Fibroblast of gingiva (primary cell): ENCODE results near the gene SLC26A9.
A peak's percentile ranks its signal among the peaks of the same experiment; 100 is the strongest.
"Not testable (repeated sequence)": the region's sequence is repeated elsewhere in the genome, so short reads cannot be mapped to it uniquely, and the experiment has no call there.

ENCODE experiments used
- DNase-seq: peaks from one replicate; pipeline ENCODE4 v3.0.0-alpha.2; 2011; ENCODE audit warnings: low read depth

Gene SLC26A9

DNA sequence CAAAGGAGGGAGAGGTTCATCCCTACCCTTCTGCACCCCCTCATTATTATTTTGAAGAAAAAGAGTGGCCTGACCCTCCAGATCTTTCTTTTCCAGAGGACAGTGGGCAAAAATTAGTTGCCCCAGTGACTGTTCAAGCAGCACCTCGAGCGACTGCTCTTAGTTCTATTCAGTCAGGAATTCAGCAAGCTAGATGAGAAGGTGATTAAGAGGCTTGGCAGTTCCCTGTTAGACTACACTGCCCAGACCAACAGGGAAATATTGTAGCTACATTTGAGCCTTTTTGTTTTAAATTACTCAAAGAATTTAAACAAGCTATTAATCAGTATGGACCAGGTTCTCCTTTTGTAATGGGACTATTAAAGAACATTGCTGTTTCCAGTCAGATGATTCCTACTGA is 51.8 kb downstream of the SLC26A9 start:
- not testable (repeated sequence) for DNase-seq

DNA sequence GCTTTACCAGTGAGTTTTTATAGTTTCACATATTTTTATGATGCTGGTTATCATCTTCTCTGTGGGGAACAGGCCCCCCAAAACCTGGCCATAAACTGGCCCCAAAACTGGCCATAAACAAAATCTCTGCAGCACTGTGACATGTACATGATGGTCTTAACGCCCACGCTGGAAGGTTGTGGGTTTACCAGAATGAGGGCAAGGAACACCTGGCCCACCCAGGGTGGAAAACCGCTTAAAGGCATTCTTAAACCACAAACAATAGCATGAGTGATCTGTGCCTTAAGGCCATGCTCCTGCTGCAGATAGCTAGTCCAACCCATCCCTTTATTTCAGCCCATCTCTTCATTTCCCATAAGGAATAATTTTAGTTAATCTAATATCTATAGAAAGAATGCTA is 52.6 kb downstream of the SLC26A9 start:
- not testable (repeated sequence) for DNase-seq

DNA sequence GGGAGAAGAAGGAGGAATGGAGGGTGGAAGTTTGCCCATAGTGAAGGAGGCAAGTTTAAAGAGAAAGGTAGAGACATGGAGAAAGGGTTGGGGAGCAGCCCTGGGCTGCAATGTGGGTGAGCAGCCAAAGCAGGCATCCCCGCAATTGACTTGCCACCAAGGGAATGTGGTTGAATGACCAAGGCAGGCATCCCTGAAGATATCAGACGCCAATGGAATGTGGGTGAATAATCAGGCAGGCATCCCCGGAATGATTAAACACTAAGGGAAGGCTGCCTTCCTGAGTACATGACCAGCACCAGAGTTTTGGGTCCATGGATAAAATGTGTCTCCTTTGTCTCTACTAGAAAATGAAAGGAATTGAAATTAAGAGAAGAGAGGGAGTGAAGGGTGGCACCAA is 53.5 kb downstream of the SLC26A9 start:
- DNase-seq, result peak; percentile 52

DNA sequence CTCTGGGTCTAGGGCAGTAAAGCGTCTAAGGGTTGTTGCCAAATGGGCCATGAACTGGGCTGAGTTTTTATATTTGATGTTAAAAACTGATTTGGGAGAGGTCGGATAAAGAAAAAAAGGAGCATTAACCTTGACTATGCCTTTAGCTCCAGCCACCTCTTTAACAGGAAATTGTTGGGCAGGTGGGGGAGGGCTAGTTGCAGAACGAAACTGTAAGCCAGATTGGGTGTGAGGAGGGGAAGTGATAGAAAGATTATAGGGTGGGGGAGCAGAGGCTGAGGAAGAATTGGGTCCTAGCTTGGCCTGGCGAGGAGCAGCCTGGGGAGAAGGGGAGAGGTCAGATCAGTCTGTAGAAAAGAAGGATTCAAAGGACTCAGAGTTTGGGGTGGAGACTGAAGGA is 54.2 kb downstream of the SLC26A9 start:
- DNase-seq, result not testable (repeated sequence)

DNA sequence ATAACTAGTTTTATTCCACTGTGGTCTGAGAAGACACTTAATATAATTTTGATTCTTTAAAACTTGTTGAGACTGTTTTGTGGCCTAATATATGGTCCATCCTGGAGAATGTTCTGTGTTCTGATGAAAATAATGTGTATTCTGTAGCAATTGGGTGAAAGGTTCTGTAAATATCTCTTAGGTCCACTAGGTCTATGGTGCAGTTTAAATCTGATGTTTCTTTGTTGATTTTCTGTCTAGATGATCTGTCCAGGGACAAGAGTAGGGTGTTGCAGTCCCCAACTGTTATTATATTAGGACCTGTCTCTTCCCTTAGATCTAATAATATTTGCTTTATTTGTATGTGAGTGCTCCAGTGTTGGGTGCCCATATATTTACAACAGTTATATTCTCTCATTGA is 59.5 kb downstream of the SLC26A9 start:
- no peak for DNase-seq

DNA sequence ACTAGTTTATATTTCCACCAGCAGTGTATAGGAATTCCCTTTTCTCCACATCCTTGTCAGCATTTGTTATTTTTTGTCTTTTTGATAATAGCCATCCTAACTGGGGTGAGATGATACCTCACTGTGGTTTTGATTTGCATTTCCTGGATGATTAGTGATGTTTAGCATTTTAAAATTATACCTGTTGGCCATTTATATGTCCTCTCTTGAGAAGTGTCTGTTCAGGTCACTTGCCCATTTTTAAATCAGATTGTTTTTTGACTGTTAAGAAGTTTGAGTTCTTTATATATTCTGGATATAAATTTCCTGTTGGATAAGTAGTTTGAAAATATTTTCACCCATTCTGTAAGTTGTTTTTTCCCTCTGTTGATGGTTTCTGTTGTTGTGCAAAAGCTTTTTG is 62.3 kb downstream of the SLC26A9 start:
- no peak for DNase-seq

DNA sequence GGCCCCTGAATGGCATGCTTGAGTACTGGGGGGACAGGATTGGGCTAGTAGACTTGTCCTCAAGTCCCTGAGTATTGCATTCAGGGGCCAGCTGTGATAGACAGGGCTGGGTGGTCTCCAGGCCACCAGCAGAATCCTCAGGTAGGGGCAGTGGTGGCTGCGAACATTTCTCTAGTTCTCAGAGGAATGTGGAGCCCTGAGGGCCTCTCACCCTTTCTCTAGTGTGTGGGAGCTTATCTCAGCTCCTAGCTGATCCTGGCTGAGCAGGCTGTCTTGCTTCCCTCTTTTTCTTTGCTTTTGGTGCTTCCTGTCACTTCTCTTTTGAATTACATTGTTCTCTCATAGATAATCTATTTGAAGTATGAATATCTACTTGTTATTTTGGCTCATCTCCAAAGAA is 63.3 kb downstream of the SLC26A9 start:
- DNase-seq, result no peak

DNA sequence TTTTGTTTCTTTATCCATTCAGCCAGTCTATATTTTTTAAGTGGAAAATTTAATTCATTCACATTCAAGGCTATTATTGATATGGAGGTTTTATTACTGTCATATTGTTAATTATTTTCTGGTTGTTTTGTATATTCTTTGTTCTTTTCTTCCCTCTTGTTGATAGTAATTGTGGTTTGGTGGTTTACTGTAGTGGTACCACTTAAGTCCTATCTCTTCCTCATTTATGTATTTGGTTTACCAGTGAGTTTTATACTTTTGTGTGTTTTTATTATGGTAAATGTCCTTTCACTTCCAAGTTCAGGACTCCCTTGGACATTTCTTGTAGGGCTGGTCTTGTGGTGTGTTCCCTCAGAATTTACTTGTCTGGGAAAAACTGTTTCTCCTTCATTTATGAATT is 65.2 kb downstream of the SLC26A9 start:
- no peak for DNase-seq

DNA sequence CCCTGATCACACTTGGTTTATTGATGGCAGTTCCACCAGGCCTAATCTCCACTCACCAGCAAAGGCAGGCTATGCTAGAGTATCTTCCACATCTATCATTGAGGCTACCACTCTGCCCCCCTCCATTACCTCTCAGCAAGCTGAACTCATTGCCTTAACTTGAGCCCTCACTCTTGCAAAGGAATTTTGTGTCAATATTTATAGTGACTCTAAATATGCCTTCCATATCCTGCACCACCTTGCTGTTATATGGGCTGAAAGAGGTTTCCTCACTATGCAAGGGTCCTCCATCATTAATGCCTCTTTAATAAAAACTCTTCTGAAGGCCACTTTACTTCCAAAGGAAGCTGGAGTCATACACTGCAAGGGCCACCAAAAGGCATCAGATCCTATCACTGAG is 70.1 kb downstream of the SLC26A9 start:
- DNase-seq, result not testable (repeated sequence)

DNA sequence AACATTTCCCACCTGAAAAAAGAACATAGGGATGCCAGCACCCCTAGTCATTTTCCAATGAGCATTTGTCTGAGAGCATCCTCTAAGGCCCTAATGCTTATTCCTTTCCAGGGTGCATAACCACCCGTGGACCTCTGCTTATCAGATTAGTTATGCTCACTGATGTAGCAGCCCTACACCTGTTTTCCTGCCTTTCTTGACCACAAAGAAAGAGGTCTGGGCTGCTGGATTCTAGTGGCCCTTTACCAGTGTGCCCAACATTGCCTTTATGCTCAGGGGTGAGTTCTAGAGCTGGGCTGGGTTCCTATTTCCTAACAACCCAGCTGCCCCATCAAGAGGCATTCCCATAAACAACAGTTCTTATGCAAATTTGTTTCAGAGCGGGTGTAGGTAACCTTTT is 73.0 kb downstream of the SLC26A9 start:
- no peak for DNase-seq
